ENCODE data around the gene TNS1.

TNS1 gene

GRCh38 chr2:218023636-218024035 lies 20.8 kb upstream of the TNS1 start:
- no peak for DNase-seq (ENCODE audit: low spot score)
- no peak for ATAC-seq (ENCODE audit: low read depth)
- TF ChIP-seq CTCF (IDR thresholded peaks at IDR 0.05; ENCODE audit: poor library complexity, severe bottlenecking), result no peak
- H3K36me3 ChIP-seq (ENCODE audit: low read depth), result no peaks in the 10 kb centered on the region
- peaks cover 2% of the 10 kb centered on the region for H3K4me1 ChIP-seq (ENCODE audit: insufficient read depth, poor library complexity, severe bottlenecking)
- no peaks in the 10 kb centered on the region for H3K9me3 ChIP-seq (ENCODE audit: severe bottlenecking)
- H3K27ac ChIP-seq (ENCODE audit: poor library complexity, severe bottlenecking), result no peak overlapping the region
- no peaks in the 10 kb centered on the region for H3K27me3 ChIP-seq (ENCODE audit: insufficient read depth, poor library complexity, severe bottlenecking)
- H3K4me3 ChIP-seq (ENCODE audit: severe bottlenecking), result no peak overlapping the region

- peak; percentile 16 for DNase-seq (ENCODE audit: low spot score)
- ATAC-seq (ENCODE audit: low read depth), result no peak
- Histone ChIP-seq H3K27me3 (ENCODE audit: insufficient read depth, poor library complexity, severe bottlenecking) (no peaks in the 10 kb centered on the region), H3K27ac (ENCODE audit: poor library complexity, severe bottlenecking) (no peak overlapping the region), H3K4me1 (ENCODE audit: insufficient read depth, poor library complexity, severe bottlenecking) (no peaks in the 10 kb centered on the region), H3K4me3 (ENCODE audit: severe bottlenecking) (no peak overlapping the region), H3K36me3 (ENCODE audit: low read depth) (no peaks in the 10 kb centered on the region), H3K9me3 (ENCODE audit: severe bottlenecking) (no peaks in the 10 kb centered on the region)
- TF ChIP-seq CTCF (IDR thresholded peaks at IDR 0.05; ENCODE audit: poor library complexity, severe bottlenecking), result no peak
These were observed 20.2 kb upstream of the TNS1 start for GRCh38 chr2:218022851-218023530.

- Histone ChIP-seq H3K9me3 (ENCODE audit: severe bottlenecking) (no peaks in the 10 kb centered on the region), H3K27ac (ENCODE audit: poor library complexity, severe bottlenecking) (no peak overlapping the region), H3K4me3 (ENCODE audit: severe bottlenecking) (no peak overlapping the region), H3K4me1 (ENCODE audit: insufficient read depth, poor library complexity, severe bottlenecking) (no peaks in the 10 kb centered on the region), H3K27me3 (ENCODE audit: insufficient read depth, poor library complexity, severe bottlenecking) (no peaks in the 10 kb centered on the region), H3K36me3 (ENCODE audit: low read depth) (no peaks in the 10 kb centered on the region)
- DNase-seq (ENCODE audit: low spot score), result peak; percentile 25
- ATAC-seq (ENCODE audit: low read depth), result no peak
- TF ChIP-seq CTCF (IDR thresholded peaks at IDR 0.05; ENCODE audit: poor library complexity, severe bottlenecking), result no peak
These were observed 19.5 kb upstream of the TNS1 start for GRCh38 chr2:218022131-218022850.

- Histone ChIP-seq H3K27ac (ENCODE audit: poor library complexity, severe bottlenecking) (no peak overlapping the region), H3K4me1 (ENCODE audit: insufficient read depth, poor library complexity, severe bottlenecking) (no peaks in the 10 kb centered on the region), H3K27me3 (ENCODE audit: insufficient read depth, poor library complexity, severe bottlenecking) (no peaks in the 10 kb centered on the region), H3K9me3 (ENCODE audit: severe bottlenecking) (no peaks in the 10 kb centered on the region), H3K36me3 (ENCODE audit: low read depth) (no peaks in the 10 kb centered on the region), H3K4me3 (ENCODE audit: severe bottlenecking) (no peak overlapping the region)
- no peak for ATAC-seq (ENCODE audit: low read depth)
- no peak for TF ChIP-seq CTCF (IDR thresholded peaks at IDR 0.05; ENCODE audit: poor library complexity, severe bottlenecking)
- DNase-seq (ENCODE audit: low spot score), result peak; percentile 41
These were observed 18.8 kb upstream of the TNS1 start for GRCh38 chr2:218021536-218022071.

Data from RWPE2 (cell line).